IMR-90 (cell line): ENCODE data around the gene COL5A1. TPM values are rescaled to one million over a fixed set of nuclear protein-coding genes. Genes with fewer than 3 reads are reported as not detected.

ENCODE experiments used
- ATAC-seq: fragments of 200-7000 bp; cut with Tn5 transposase; 2 replicates; pipeline ENCODE4 v1.9.1; 2020; ENCODE audit warnings: low read depth, mild to moderate bottlenecking, moderate library complexity
- BruUV-seq: library from RNA; stranded (reverse); fragments of 400-500 nt; replicated peaks from 2 replicates; lab custom pipeline; 2021; lab: Mats Ljungman, UMichigan
- CTCF ChIA-PET: fragments of 300-600 bp; formaldehyde crosslinking; extraction: SDS; loops from one replicate; lab custom pipeline; 2021; ENCODE audit warnings: antibody characterized with exemption; lab: Yijun Ruan, JAX
- POLR2A ChIA-PET: fragments of 300-600 bp; sonication (Branson Sonifier 250); formaldehyde crosslinking; loops from one replicate; lab custom pipeline; 2022; ENCODE audit warnings: antibody characterized with exemption; ENCODE audit not compliant: unreplicated experiment; lab: Charles Lee
- DNase-seq: peaks from one replicate; pipeline ENCODE4 v3.0.0; 2013
- H2AFZ ChIP-seq: replicated peaks from 2 replicates; pipeline ENCODE3; 2013; ENCODE audit warnings: low read length, mild to moderate bottlenecking; ENCODE audit not compliant: poor library complexity
- H2AK5ac ChIP-seq: 2 replicates; pipeline ENCODE4 v1.6.1; 2013; ENCODE audit warnings: low read depth, low read length, inconsistent platforms
- H2AK9ac ChIP-seq: replicated peaks from 2 replicates; pipeline ENCODE3; 2013; ENCODE audit warnings: mild to moderate bottlenecking, low read depth, low read length, moderate library complexity; ENCODE audit not compliant: poor library complexity
- H2BK120ac ChIP-seq: 2 replicates; pipeline ENCODE4 v1.6.1; 2013; ENCODE audit warnings: low read depth, low read length, inconsistent platforms
- H2BK15ac ChIP-seq: 3 replicates; pipeline ENCODE4 v1.6.1; 2013; ENCODE audit warnings: low read depth, low read length, inconsistent platforms
- H2BK20ac ChIP-seq: 2 replicates; pipeline ENCODE4 v1.6.1; 2013; ENCODE audit warnings: low read depth, mild to moderate bottlenecking, inconsistent platforms, low read length, moderate library complexity
- H2BK5ac ChIP-seq: 2 replicates; pipeline ENCODE4 v1.6.1; 2013; ENCODE audit warnings: mild to moderate bottlenecking, low read depth, low read length, inconsistent platforms; ENCODE audit not compliant: poor library complexity, severe bottlenecking
- H3K14ac ChIP-seq: replicated peaks from 2 replicates; pipeline ENCODE4 v1.6.1; 2013; ENCODE audit warnings: low read depth, low read length, inconsistent platforms
- H3K18ac ChIP-seq: 2 replicates; pipeline ENCODE4 v1.6.1; 2013; ENCODE audit warnings: low read depth, low read length, control low read depth
- H3K23ac ChIP-seq: 2 replicates; pipeline ENCODE4 v1.6.1; 2013; ENCODE audit warnings: low read depth, low read length, inconsistent platforms
- H3K27ac ChIP-seq: 2 replicates; pipeline ENCODE4 v1.5.1; 2013; ENCODE audit warnings: mild to moderate bottlenecking, control low read depth, low read length; ENCODE audit not compliant: insufficient read depth
- H3K27me3 ChIP-seq: 2 replicates; pipeline ENCODE4 v1.6.1; 2013; ENCODE audit warnings: low read length; ENCODE audit not compliant: control insufficient read depth, insufficient read depth
- H3K36me3 ChIP-seq: 2 replicates; pipeline ENCODE4 v1.6.1; 2013; ENCODE audit warnings: low read length, mixed read lengths; ENCODE audit not compliant: control insufficient read depth, insufficient read depth
- H3K4ac ChIP-seq: 2 replicates; pipeline ENCODE4 v1.6.1; 2013; ENCODE audit warnings: low read depth, low read length, inconsistent platforms
- H3K4me1 ChIP-seq: 2 replicates; pipeline ENCODE4 v1.6.1; 2013; ENCODE audit warnings: low read length, mixed read lengths; ENCODE audit not compliant: control insufficient read depth, insufficient read depth
- H3K4me2 ChIP-seq: 2 replicates; pipeline ENCODE4 v1.6.1; 2013; ENCODE audit warnings: low read depth, mild to moderate bottlenecking, control low read depth, low read length, moderate library complexity
- H3K4me3 ChIP-seq: 2 replicates; pipeline ENCODE4 v1.5.1; 2013; ENCODE audit warnings: low read depth, mild to moderate bottlenecking, control low read depth, low read length, moderate library complexity; ENCODE audit not compliant: insufficient read depth
- H3K56ac ChIP-seq: 2 replicates; pipeline ENCODE4 v1.6.1; 2013; ENCODE audit warnings: low read length, inconsistent platforms; ENCODE audit not compliant: insufficient read depth; ENCODE audit errors: extremely low read depth
- H3K79me1 ChIP-seq, 2 experiments: 2 replicates each; pipeline ENCODE4 v1.6.1; 2013; ENCODE audit warnings: low read length in 2 of 2, inconsistent platforms in 1 of 2, low read depth in 1 of 2
- H3K9ac ChIP-seq: 2 replicates; pipeline ENCODE4 v1.6.1; 2013; ENCODE audit warnings: low read depth, low read length, control low read depth
- H3K9me1 ChIP-seq: 2 replicates; pipeline ENCODE4 v1.6.1; 2013; ENCODE audit warnings: low read length, inconsistent platforms; ENCODE audit not compliant: insufficient read depth
- H3K9me3 ChIP-seq: 2 replicates; pipeline ENCODE4 v1.6.1; 2013; ENCODE audit warnings: low read length; ENCODE audit not compliant: control insufficient read depth, insufficient read depth
- H4K20me1 ChIP-seq: 2 replicates; pipeline ENCODE4 v1.6.1; 2013; ENCODE audit warnings: low read length, inconsistent platforms; ENCODE audit not compliant: insufficient read depth
- H4K5ac ChIP-seq: 2 replicates; pipeline ENCODE4 v1.6.1; 2013; ENCODE audit warnings: mild to moderate bottlenecking, low read depth, low read length, control low read depth
- H4K8ac ChIP-seq, 2 experiments: 2 replicates each; pipeline ENCODE4 v1.6.1; 2013; ENCODE audit warnings: low read depth in 2 of 2, low read length in 2 of 2, control low read depth in 1 of 2, inconsistent platforms in 1 of 2
- H4K91ac ChIP-seq: 2 replicates; pipeline ENCODE4 v1.6.1; 2013; ENCODE audit warnings: low read depth, low read length, inconsistent platforms; ENCODE audit not compliant: insufficient read depth
- MAFK ChIP-seq: IDR thresholded peaks from 2 replicates; pipeline ENCODE4 v1.6.1; 2012; ENCODE audit warnings: low read depth, low read length, improper control_type of control experiment
- MXI1 ChIP-seq: IDR thresholded peaks from 2 replicates; pipeline ENCODE4 v1.6.1; 2012; ENCODE audit warnings: low read depth, mild to moderate bottlenecking, low read length, moderate library complexity, borderline replicate concordance
- RFX5 ChIP-seq: IDR thresholded peaks from 2 replicates; pipeline ENCODE4 v1.8.0; 2012; ENCODE audit warnings: low read depth, mild to moderate bottlenecking, low read length, moderate library complexity
- SMC3 ChIP-seq: fragments of 150-350 bp; IDR thresholded peaks from 2 replicates; pipeline ENCODE4 v1.6.1; 2016; ENCODE audit warnings: low read depth, mild to moderate bottlenecking, antibody characterized with exemption, low read length, moderate library complexity
- WGBS, 2 experiments: methylation state at CpG; one replicate each; pipeline versions ENCODE4 v1.1.5 to v1.1.7; 2013; ENCODE audit warnings: missing lambda C conversion rate in 2 of 2; ENCODE audit not compliant: insufficient read length in 1 of 2; ENCODE audit errors: extremely low coverage in 2 of 2; 5-methylcytosine and 5-hydroxymethylcytosine counted together
- dilution Hi-C: fragments of 300-500 bp; cut with HindIII; formaldehyde crosslinking; loops from one replicate; pipeline ENCODE4 v1.14.3; 2018; ENCODE audit warnings: low sequenced_read_pairs; ENCODE audit not compliant: unreplicated experiment
- in situ Hi-C: fragments of 300-500 bp; cut with MboI; formaldehyde crosslinking; loops from 3 replicates; pipeline ENCODE4 v1.14.3; 2019; ENCODE audit warnings: low sequenced_read_pairs, inconsistent platforms, mixed read lengths
- intact Hi-C: fragments of 100-400 bp; cut with micrococcal nuclease; formaldehyde crosslinking; loops from 2 replicates; pipeline ENCODE4 v1.10.0; 2022
- polyA plus RNA-seq, 3 experiments: library from polyadenylated mRNA; depleted of rRNA; stranded (reverse); fragments of >200 nt; gene quantifications; 2 replicates each; pipeline ENCODE4 v1.2.3, GENCODE V29; 2012; ENCODE audit warnings: low replicate concordance in 1 of 3
- total RNA-seq: library from RNA; depleted of rRNA; stranded (reverse); fragments of >200 nt; gene quantifications from 2 replicates; pipeline ENCODE4 v1.2.3, GENCODE V29; 2012
- TF ChIP-seq, protein P1 (sequence below): conservative IDR thresholded peaks from 2 replicates; pipeline ENCODE4 v1.5.1; 2012; ENCODE audit warnings: mild to moderate bottlenecking, low read depth, low read length, improper control_type of control experiment

Gene COL5A1
- total and polyA plus RNA-seq, 2 of the 4 experiments (the other 2 are of a cell fraction) = 19.2 to 173 TPM

DNA sequence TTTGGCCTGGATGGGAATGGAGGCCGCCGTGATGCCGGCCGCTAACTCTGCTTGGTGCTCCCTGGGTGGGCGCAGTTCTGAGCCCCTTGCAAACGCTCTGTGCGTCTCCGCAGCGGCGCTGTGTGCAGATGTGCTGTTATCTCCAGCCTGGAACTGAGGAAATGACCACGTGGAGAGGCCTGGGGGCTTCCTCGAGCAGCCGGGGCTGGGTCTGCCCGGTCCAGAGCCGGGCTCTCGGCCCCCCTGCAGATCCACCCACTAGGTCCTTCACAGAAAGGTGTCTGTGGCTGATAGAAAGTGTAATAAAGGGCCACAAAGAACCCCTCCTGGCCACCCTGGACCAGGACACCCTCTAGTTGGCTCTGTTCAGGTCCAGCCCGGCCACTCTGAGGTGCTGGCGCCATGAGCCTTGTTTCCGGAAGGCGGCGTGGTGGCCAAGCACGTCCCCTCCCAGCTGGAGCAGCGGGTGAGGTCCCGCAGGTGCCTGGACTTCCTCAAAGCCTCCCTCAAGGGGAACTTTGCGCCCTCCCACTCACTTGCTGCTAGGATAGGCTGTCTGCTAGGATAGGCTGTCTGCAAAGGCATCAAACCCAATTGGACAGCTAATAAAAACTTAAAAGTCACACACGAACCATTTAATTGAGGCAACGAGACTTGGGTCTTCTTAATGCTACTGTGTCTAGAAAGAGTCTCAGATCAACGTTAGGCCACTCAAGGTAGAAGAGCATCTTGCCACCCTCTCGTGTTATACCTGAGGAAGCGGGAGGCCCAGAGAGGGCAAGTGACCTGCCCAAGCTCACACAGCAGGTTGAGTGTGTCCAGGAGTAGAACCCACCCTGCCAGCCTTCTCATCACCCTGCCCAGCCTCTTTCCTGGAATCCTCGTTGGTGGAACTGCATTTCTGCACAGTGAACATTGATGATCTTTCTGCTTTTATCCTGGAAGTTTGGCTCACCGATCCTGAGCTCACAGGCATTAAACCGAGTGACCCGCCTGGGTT lies 129.7 kb downstream of the COL5A1 start (continued):
- TF ChIP-seq, protein P1, sequence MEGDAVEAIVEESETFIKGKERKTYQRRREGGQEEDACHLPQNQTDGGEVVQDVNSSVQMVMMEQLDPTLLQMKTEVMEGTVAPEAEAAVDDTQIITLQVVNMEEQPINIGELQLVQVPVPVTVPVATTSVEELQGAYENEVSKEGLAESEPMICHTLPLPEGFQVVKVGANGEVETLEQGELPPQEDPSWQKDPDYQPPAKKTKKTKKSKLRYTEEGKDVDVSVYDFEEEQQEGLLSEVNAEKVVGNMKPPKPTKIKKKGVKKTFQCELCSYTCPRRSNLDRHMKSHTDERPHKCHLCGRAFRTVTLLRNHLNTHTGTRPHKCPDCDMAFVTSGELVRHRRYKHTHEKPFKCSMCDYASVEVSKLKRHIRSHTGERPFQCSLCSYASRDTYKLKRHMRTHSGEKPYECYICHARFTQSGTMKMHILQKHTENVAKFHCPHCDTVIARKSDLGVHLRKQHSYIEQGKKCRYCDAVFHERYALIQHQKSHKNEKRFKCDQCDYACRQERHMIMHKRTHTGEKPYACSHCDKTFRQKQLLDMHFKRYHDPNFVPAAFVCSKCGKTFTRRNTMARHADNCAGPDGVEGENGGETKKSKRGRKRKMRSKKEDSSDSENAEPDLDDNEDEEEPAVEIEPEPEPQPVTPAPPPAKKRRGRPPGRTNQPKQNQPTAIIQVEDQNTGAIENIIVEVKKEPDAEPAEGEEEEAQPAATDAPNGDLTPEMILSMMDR = no peak

DNA sequence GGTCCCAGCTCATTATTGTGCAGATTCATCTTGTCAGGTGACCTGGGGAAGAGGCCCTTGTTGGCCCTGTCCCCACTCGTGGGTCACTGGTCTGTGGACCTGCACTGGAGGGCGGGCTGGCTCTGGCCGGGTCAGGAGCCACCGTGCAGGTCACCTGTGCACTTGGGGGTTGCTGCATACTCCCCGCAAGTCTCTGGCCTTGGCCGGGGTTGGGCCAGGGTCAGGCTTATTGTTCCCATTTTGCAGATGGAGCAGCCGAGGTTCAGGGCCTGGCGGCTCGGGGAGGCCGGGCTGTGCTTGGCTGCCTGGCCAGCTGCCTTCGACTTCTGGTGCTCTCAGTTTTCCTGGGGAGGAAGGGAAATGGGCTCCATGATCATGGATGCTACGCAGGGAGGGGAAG lies 130.7 kb downstream of the COL5A1 start:
- POLR2A ChIA-PET = no interaction called here
- Histone ChIP-seq H3K9ac (no peak overlapping the region), H2AK5ac (no peak overlapping the region), H3K23ac (no peak overlapping the region), H3K27me3 (no peaks in the 10 kb centered on the region), H3K4me2 (no peak overlapping the region), H3K56ac (no peak overlapping the region), H3K79me1 (peaks cover 13 to 85% of the 10 kb centered on the region in 2 experiments), H2BK15ac (no peak overlapping the region), H2BK5ac (no peak overlapping the region), H4K91ac (no peak overlapping the region), H4K5ac (no peak overlapping the region), H3K14ac (no peak overlapping the region), H3K4ac (no peak overlapping the region), H3K36me3 (peaks cover 80% of the 10 kb centered on the region), H2AK9ac (peak overlapping the region; percentile 3), H4K8ac (no peak overlapping the region), H3K27ac (no peak overlapping the region), H4K20me1 (peaks cover 54% of the 10 kb centered on the region), H2BK120ac (no peak overlapping the region), H3K4me1 (peaks cover 32% of the 10 kb centered on the region), H3K9me3 (no peaks in the 10 kb centered on the region), H3K4me3 (no peak overlapping the region), H2AFZ (no peak overlapping the region), H2BK20ac (no peak overlapping the region), H3K18ac (no peak overlapping the region), H3K9me1 (peaks cover 26% of the 10 kb centered on the region)
- CTCF ChIA-PET = no interaction called here
- TF ChIP-seq MXI1 = no peak
- no peak for TF ChIP-seq RFX5
- no peak for TF ChIP-seq MAFK
- TF ChIP-seq SMC3 = no peak
- in situ Hi-C loops (no loop called here), intact Hi-C loops (loop anchor here (10.0 kb wide), 1 partner anchor 642 kb away; no protein-coding TSS in a partner anchor), dilution Hi-C loops (no loop called here)
- WGBS, 2 experiments = 95% methylated on average over 5 of the region's 12 CpGs; no CpG with 5 or more reads in 1 of the 2 experiments
- ATAC-seq (no peak), DNase-seq (no peak)
- BruUV-seq = no TSS peak
